ENCODE results near the gene SPOCK3.

DNA sequence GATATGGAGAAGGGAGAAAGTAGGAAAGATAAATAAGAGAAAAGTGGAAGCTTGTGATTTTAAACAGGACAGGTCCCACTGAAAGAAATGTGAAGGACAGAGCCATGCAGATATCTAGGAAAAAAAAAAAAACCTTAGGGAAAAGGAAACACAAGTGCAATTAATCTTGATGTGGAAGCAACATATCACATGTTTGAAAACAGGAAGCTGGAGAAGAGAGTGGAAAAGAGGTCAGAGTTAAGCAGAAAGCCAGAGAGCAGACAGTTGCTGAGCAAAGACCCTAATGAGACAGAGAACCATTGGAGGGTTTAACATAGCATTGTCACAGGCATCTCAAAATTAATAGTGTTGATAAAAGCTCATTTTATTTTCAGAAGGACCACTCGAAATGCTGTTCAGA lies 89.7 kb downstream of the SPOCK3 start:
- TF ChIP-seq, protein P1, sequence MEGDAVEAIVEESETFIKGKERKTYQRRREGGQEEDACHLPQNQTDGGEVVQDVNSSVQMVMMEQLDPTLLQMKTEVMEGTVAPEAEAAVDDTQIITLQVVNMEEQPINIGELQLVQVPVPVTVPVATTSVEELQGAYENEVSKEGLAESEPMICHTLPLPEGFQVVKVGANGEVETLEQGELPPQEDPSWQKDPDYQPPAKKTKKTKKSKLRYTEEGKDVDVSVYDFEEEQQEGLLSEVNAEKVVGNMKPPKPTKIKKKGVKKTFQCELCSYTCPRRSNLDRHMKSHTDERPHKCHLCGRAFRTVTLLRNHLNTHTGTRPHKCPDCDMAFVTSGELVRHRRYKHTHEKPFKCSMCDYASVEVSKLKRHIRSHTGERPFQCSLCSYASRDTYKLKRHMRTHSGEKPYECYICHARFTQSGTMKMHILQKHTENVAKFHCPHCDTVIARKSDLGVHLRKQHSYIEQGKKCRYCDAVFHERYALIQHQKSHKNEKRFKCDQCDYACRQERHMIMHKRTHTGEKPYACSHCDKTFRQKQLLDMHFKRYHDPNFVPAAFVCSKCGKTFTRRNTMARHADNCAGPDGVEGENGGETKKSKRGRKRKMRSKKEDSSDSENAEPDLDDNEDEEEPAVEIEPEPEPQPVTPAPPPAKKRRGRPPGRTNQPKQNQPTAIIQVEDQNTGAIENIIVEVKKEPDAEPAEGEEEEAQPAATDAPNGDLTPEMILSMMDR (IDR thresholded peaks at IDR 0.05), result no peak
- TF ChIP-seq POLR2A (IDR thresholded peaks at IDR 0.05), result no peak
- TF ChIP-seq EP300 (IDR thresholded peaks at IDR 0.05), result no peak

Data from ovary (tissue), 3 donors.